Endodermal cell (in vitro differentiated cells): ENCODE results near the gene ARHGEF28. TPM values are rescaled to one million over a fixed set of nuclear protein-coding genes. Genes with fewer than 3 reads are reported as not detected.

ENCODE experiments used
- DNase-seq: peaks from one replicate; pipeline ENCODE4 v3.0.0-alpha.2; 2017
- H3K27ac ChIP-seq: 2 replicates; pipeline ENCODE4 v1.5.1; 2013; ENCODE audit warnings: mild to moderate bottlenecking, low read depth, low read length, moderate library complexity
- H3K27me3 ChIP-seq: 2 replicates; pipeline ENCODE4 v1.6.1; 2013; ENCODE audit warnings: mild to moderate bottlenecking, low read length, moderate library complexity; ENCODE audit not compliant: insufficient read depth, control insufficient read depth, poor library complexity, severe bottlenecking
- H3K36me3 ChIP-seq: 2 replicates; pipeline ENCODE4 v1.7.0; 2013; ENCODE audit warnings: mild to moderate bottlenecking, low read length, moderate library complexity; ENCODE audit not compliant: control insufficient read depth, insufficient read depth
- H3K4me1 ChIP-seq: one replicate; pipeline ENCODE4 v1.7.0; 2013; ENCODE audit warnings: low read length; ENCODE audit not compliant: control insufficient read depth, insufficient read depth
- H3K4me3 ChIP-seq: 2 replicates; pipeline ENCODE4 v1.5.1; 2013; ENCODE audit warnings: mild to moderate bottlenecking, low read length, moderate library complexity
- H3K9ac ChIP-seq: 2 replicates; pipeline ENCODE4 v1.6.1; 2013; ENCODE audit warnings: mild to moderate bottlenecking, low read length, moderate library complexity; ENCODE audit not compliant: poor library complexity, severe bottlenecking; ENCODE audit errors: extremely low read depth
- H3K9me3 ChIP-seq: 2 replicates; pipeline ENCODE4 v1.6.1; 2013; ENCODE audit warnings: mild to moderate bottlenecking, low read length, moderate library complexity; ENCODE audit not compliant: control insufficient read depth
- H3K27ac Mint-ChIP-seq: 2 replicates; pipeline ENCODE4 v1.8.0; 2020; ENCODE audit warnings: mixed read lengths
- H3K27me3 Mint-ChIP-seq: 2 replicates; pipeline ENCODE4 v1.8.0; 2021; ENCODE audit warnings: mild to moderate bottlenecking, mixed read lengths; ENCODE audit not compliant: insufficient read depth
- H3K36me3 Mint-ChIP-seq: 2 replicates; pipeline ENCODE4 v1.8.0; 2020; ENCODE audit warnings: low read depth, mixed read lengths
- H3K4me1 Mint-ChIP-seq: 2 replicates; pipeline ENCODE4 v1.8.0; 2020; ENCODE audit warnings: mixed read lengths
- H3K4me3 Mint-ChIP-seq: 2 replicates; pipeline ENCODE4 v1.8.0; 2020; ENCODE audit warnings: mild to moderate bottlenecking, moderate library complexity, mixed read lengths
- H3K9me3 Mint-ChIP-seq: 2 replicates; pipeline ENCODE4 v1.8.0; 2020; ENCODE audit warnings: mild to moderate bottlenecking, mixed read lengths
- CTCF ChIP-seq: fragments of 200-600 bp; sonication (generic); conservative IDR thresholded peaks from 2 replicates; pipeline ENCODE4 v1.5.0; 2021; ENCODE audit warnings: antibody characterized with exemption, mild to moderate bottlenecking
- WGBS, 2 experiments: methylation state at CpG; one replicate each; pipeline versions ENCODE4 v1.1.5 to v1.1.7; 2013; ENCODE audit warnings: missing lambda C conversion rate in 2 of 2, mixed read lengths in 1 of 2; ENCODE audit not compliant: insufficient coverage in 1 of 2, insufficient read length in 1 of 2; 5-methylcytosine and 5-hydroxymethylcytosine counted together
- total RNA-seq, 2 donors: library from RNA; stranded (reverse); fragmentation: NEBNext Ultra II Directional in 1 of 2; extraction: Animal tissue kit (Norgen Biotek cat#: 25700) in 1 of 2; gene quantifications; 2 replicates in 1 of 2; 3 replicates in 1 of 2; pipeline ENCODE4 v1.2.1, GENCODE V29; 2021

The ARHGEF28 gene
- total RNA-seq, 2 donors from 2014 or later: 0.92 to 1.2 TPM

- no peak for TF ChIP-seq CTCF
These were observed 47.2 kb downstream of the ARHGEF28 start for GRCh38 chr5:73673161-73673591.

GRCh38 chr5:73674669-73675004 lies 48.6 kb downstream of the ARHGEF28 start:
- Histone ChIP-seq H3K27ac (no peak overlapping the region), H3K36me3 (no peaks in the 10 kb centered on the region), H3K4me3 (no peak overlapping the region), H3K9me3 (no peaks in the 10 kb centered on the region), H3K9ac (no peak overlapping the region), H3K4me1 (peaks cover 10% of the 10 kb centered on the region), H3K27me3 (no peaks in the 10 kb centered on the region)
- no peak overlapping the region for H3K4me3 Mint-ChIP-seq
- WGBS, 2 experiments: 97 to 100% methylated on average over 2 of the region's 2 CpGs
- no peaks in the 10 kb centered on the region for H3K36me3 Mint-ChIP-seq
- TF ChIP-seq CTCF: no peak
- peaks cover 16% of the 10 kb centered on the region for H3K4me1 Mint-ChIP-seq
- no peak for DNase-seq
- no peaks in the 10 kb centered on the region for H3K27me3 Mint-ChIP-seq
- no peaks in the 10 kb centered on the region for H3K9me3 Mint-ChIP-seq
- no peak overlapping the region for H3K27ac Mint-ChIP-seq

More at GRCh38 chr5:73673161-73673591, 47.2 kb downstream of the ARHGEF28 start:
- Mint-ChIP-seq H3K4me3 (no peak overlapping the region), H3K9me3 (no peaks in the 10 kb centered on the region), H3K4me1 (peaks cover 16% of the 10 kb centered on the region), H3K27ac (no peak overlapping the region), H3K27me3 (no peaks in the 10 kb centered on the region), H3K36me3 (no peaks in the 10 kb centered on the region)
- no peaks in the 10 kb centered on the region for H3K9me3 ChIP-seq
- H3K4me3 ChIP-seq: no peak overlapping the region
- H3K27me3 ChIP-seq: no peaks in the 10 kb centered on the region
- H3K36me3 ChIP-seq: no peaks in the 10 kb centered on the region
- no peak for DNase-seq
- no peak overlapping the region for H3K27ac ChIP-seq
- H3K4me1 ChIP-seq: peaks cover 10% of the 10 kb centered on the region
- no peak overlapping the region for H3K9ac ChIP-seq

- H3K9me3 ChIP-seq: no peaks in the 10 kb centered on the region
- Mint-ChIP-seq H3K27ac (no peak overlapping the region), H3K9me3 (no peaks in the 10 kb centered on the region), H3K36me3 (no peaks in the 10 kb centered on the region), H3K4me1 (peaks cover 8% of the 10 kb centered on the region), H3K4me3 (no peak overlapping the region), H3K27me3 (no peaks in the 10 kb centered on the region)
- H3K27me3 ChIP-seq: no peaks in the 10 kb centered on the region
- no peak for DNase-seq
- H3K9ac ChIP-seq: no peak overlapping the region
- no peaks in the 10 kb centered on the region for H3K36me3 ChIP-seq
- H3K4me1 ChIP-seq: no peaks in the 10 kb centered on the region
- 93 to 97% methylated on average over 3 to 4 of the region's 4 CpGs for WGBS, 2 experiments
- H3K4me3 ChIP-seq: no peak overlapping the region
- no peak for TF ChIP-seq CTCF
- H3K27ac ChIP-seq: no peak overlapping the region
These were observed 52.3 kb downstream of the ARHGEF28 start for GRCh38 chr5:73678322-73678740.
